Measurements from ENCODE around the gene STIL. TPM values are rescaled to one million over a fixed set of nuclear protein-coding genes. Genes with fewer than 3 reads are reported as not detected.

The STIL gene
- total and polyA plus RNA-seq, 2 of the 13 experiments (the other 11 are each of a cell fraction or from before 2014, with no cell fraction given): 13.7 to 18.6 TPM

DNA sequence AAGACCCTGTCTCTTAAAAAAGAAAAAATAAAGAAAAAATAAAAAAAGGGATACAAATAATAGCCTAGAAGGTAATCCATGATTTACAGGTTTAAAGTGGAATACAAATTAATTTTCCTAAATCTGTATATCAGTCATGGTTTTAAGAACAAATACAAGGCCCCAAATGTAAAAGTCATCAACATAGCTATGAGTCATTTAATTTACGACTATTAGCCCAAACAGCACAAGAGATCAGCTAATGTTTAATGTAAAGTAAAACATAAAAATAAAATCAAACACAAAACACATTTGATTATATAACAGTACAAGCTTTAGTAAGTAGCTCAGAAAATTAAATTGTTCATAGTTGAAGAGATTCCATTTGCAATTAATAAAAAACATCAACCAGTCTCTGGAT is 61.6 kb downstream of the STIL start:
- CTCF ChIA-PET (ENCODE audit: low intra/inter-chr PET ratio, low total read pairs): no interaction called here

GRCh38 chr1:47249755-47250154 is 64.2 kb downstream of the STIL start:
- Histone ChIP-seq H2AFZ (ENCODE audit: low read length) (no peak overlapping the region), H3K4me1 (ENCODE audit: insufficient read depth, low read length) (peaks cover 18% of the 10 kb centered on the region), H3K4me2 (ENCODE audit: low read depth, low read length) (no peak overlapping the region), H3K4me3 (replicated peaks in 1 of 3; ENCODE audit: insufficient read depth in 1 of 3, low read depth in 2 of 3, low read length in 3 of 3) (no peak overlapping the region), H3K36me3 (replicated peaks in 1 of 2; ENCODE audit: control insufficient read depth in 1 of 2, insufficient read depth in 2 of 2, low read length in 2 of 2) (peaks cover 3 to 22% of the 10 kb centered on the region in 2 experiments; a peak in 4 of 5 replicates), H3K27ac (ENCODE audit: extremely low read length, insufficient read depth, low read length) (no peak overlapping the region), H3K27me3 (ENCODE audit: control insufficient read depth in 1 of 2, insufficient read depth in 2 of 2, low read length in 2 of 2) (no peaks in the 10 kb centered on the region), H3K79me2 (ENCODE audit: insufficient read depth, low read length) (no peaks in the 10 kb centered on the region), H4K20me1 (ENCODE audit: insufficient read depth, low read length) (no peaks in the 10 kb centered on the region), H3K9ac (ENCODE audit: insufficient read depth, low read depth, low read length) (no peak overlapping the region), H3K9me3 (ENCODE audit: low read length) (no peaks in the 10 kb centered on the region)
- DNase-seq (ENCODE audit: low spot score) (no peak), FAIRE-seq (no peak), ATAC-seq (no peak)
- WGBS (ENCODE audit: low lambda C conversion rate): 96% methylated on average over 3 of the region's 3 CpGs
- ChIA-PET POLR2A (no interaction called here), CTCF (ENCODE audit: low intra/inter-chr PET ratio, low total read pairs) (no interaction called here)
- intact Hi-C loops (cut with micrococcal nuclease; ENCODE audit: unreplicated experiment): no loop called here
- in situ Hi-C loops (cut with HindIII; ENCODE audit: extremely low pct_ligation_motif_present, low pct_unique_long_range_greater_than_20kb): no loop called here
- no TSS peak for BruUV-seq (replicated peaks)
- no peak for TF ChIP-seq MLLT10 (CRISPR knock-in tag; IDR thresholded peaks at IDR 0.05)
- no peak for TF ChIP-seq CCDC6 (CRISPR knock-in tag; IDR thresholded peaks at IDR 0.05)
- no peak for TF ChIP-seq TOE1 (CRISPR knock-in tag; IDR thresholded peaks at IDR 0.05)
- TF ChIP-seq NPAS2 (CRISPR knock-in tag; IDR thresholded peaks at IDR 0.05; ENCODE audit: borderline replicate concordance): no peak
- no peak for TF ChIP-seq E2F1 (CRISPR knock-in tag; IDR thresholded peaks at IDR 0.05)
- TF ChIP-seq RFX5 (IDR thresholded peaks at IDR 0.05; ENCODE audit: low read depth, low read length): no peak
- TF ChIP-seq, protein P1, sequence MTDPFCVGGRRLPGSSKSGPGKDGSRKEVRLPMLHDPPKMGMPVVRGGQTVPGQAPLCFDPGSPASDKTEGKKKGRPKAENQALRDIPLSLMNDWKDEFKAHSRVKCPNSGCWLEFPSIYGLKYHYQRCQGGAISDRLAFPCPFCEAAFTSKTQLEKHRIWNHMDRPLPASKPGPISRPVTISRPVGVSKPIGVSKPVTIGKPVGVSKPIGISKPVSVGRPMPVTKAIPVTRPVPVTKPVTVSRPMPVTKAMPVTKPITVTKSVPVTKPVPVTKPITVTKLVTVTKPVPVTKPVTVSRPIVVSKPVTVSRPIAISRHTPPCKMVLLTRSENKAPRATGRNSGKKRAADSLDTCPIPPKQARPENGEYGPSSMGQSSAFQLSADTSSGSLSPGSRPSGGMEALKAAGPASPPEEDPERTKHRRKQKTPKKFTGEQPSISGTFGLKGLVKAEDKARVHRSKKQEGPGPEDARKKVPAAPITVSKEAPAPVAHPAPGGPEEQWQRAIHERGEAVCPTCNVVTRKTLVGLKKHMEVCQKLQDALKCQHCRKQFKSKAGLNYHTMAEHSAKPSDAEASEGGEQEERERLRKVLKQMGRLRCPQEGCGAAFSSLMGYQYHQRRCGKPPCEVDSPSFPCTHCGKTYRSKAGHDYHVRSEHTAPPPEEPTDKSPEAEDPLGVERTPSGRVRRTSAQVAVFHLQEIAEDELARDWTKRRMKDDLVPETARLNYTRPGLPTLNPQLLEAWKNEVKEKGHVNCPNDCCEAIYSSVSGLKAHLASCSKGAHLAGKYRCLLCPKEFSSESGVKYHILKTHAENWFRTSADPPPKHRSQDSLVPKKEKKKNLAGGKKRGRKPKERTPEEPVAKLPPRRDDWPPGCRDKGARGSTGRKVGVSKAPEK (CRISPR knock-in tag; IDR thresholded peaks at IDR 0.05; ENCODE audit: borderline replicate concordance): no peak

More for the DNA sequence above, 61.6 kb downstream of the STIL start:
- POLR2A ChIA-PET: interaction anchor here (0.9 kb wide), 1 partner anchor 73 kb away, joined by 3 read pairs; no protein-coding TSS in a partner anchor
- WGBS (ENCODE audit: low lambda C conversion rate): 98% methylated on average over 1 of the region's 1 CpG
- FAIRE-seq (peak; percentile 4), DNase-seq (ENCODE audit: low spot score) (no peak), ATAC-seq (no peak)
- TF ChIP-seq MAFK (conservative IDR thresholded peaks at IDR 0.05 in 1 of 2, IDR thresholded peaks at IDR 0.05 in 1 of 2; ENCODE audit: low read length in 2 of 2) (no peak), PLRG1 (conservative IDR thresholded peaks at IDR 0.05) (no peak), ZNF660 (CRISPR knock-in tag; IDR thresholded peaks at IDR 0.05; ENCODE audit: borderline replicate concordance, low read depth) (no peak), JDP2 (CRISPR knock-in tag; IDR thresholded peaks at IDR 0.05; ENCODE audit: borderline replicate concordance) (no peak), AGO2 (optimal IDR thresholded peaks at IDR 0.05; ENCODE audit: low read depth, low read length) (no peak), ZFYVE20 (CRISPR knock-in tag; IDR thresholded peaks at IDR 0.05; ENCODE audit: borderline replicate concordance, low read depth) (no peak)
- TF ChIP-seq, protein P2, sequence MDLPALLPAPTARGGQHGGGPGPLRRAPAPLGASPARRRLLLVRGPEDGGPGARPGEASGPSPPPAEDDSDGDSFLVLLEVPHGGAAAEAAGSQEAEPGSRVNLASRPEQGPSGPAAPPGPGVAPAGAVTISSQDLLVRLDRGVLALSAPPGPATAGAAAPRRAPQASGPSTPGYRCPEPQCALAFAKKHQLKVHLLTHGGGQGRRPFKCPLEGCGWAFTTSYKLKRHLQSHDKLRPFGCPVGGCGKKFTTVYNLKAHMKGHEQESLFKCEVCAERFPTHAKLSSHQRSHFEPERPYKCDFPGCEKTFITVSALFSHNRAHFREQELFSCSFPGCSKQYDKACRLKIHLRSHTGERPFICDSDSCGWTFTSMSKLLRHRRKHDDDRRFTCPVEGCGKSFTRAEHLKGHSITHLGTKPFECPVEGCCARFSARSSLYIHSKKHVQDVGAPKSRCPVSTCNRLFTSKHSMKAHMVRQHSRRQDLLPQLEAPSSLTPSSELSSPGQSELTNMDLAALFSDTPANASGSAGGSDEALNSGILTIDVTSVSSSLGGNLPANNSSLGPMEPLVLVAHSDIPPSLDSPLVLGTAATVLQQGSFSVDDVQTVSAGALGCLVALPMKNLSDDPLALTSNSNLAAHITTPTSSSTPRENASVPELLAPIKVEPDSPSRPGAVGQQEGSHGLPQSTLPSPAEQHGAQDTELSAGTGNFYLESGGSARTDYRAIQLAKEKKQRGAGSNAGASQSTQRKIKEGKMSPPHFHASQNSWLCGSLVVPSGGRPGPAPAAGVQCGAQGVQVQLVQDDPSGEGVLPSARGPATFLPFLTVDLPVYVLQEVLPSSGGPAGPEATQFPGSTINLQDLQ (CRISPR knock-in tag; IDR thresholded peaks at IDR 0.05): no peak
- H3K9ac ChIP-seq (ENCODE audit: insufficient read depth, low read depth, low read length): no peak overlapping the region
- no TSS peak for BruUV-seq (replicated peaks)
- no peaks in the 10 kb centered on the region for H3K79me2 ChIP-seq (ENCODE audit: insufficient read depth, low read length)
- H3K27ac ChIP-seq (ENCODE audit: extremely low read length, insufficient read depth, low read length): no peak overlapping the region
- no peak overlapping the region for H2AFZ ChIP-seq (ENCODE audit: low read length)
- H3K9me3 ChIP-seq (ENCODE audit: low read length): no peaks in the 10 kb centered on the region
- H3K4me3 ChIP-seq (replicated peaks in 1 of 3; ENCODE audit: insufficient read depth in 1 of 3, low read depth in 2 of 3, low read length in 3 of 3): no peak overlapping the region
- no peaks in the 10 kb centered on the region for H3K27me3 ChIP-seq (ENCODE audit: control insufficient read depth in 1 of 2, insufficient read depth in 2 of 2, low read length in 2 of 2)
- H4K20me1 ChIP-seq (ENCODE audit: insufficient read depth, low read length): no peaks in the 10 kb centered on the region
- H3K36me3 ChIP-seq (replicated peaks in 1 of 2; ENCODE audit: control insufficient read depth in 1 of 2, insufficient read depth in 2 of 2, low read length in 2 of 2): peaks cover 4 to 29% of the 10 kb centered on the region in 2 experiments; a peak in 4 of 5 replicates
- H3K4me1 ChIP-seq (ENCODE audit: insufficient read depth, low read length): peaks cover 27% of the 10 kb centered on the region
- intact Hi-C loops (cut with micrococcal nuclease; ENCODE audit: unreplicated experiment) (no loop called here), in situ Hi-C loops (cut with HindIII; ENCODE audit: extremely low pct_ligation_motif_present, low pct_unique_long_range_greater_than_20kb) (no loop called here)
- no peak overlapping the region for H3K4me2 ChIP-seq (ENCODE audit: low read depth, low read length)

All from HepG2 (cell line).